H1 (cell line): ENCODE results near the gene ARL2BP. TPM values are rescaled to one million over a fixed set of nuclear protein-coding genes. Genes with fewer than 3 reads are reported as not detected.

ENCODE experiments used
- ATF2 ChIP-seq: IDR thresholded peaks from 2 replicates; pipeline ENCODE4 v1.6.1; 2012; ENCODE audit warnings: low read length, inconsistent platforms
- PHF8 ChIP-seq: fragments of 200-600 bp; sonication (generic); conservative IDR thresholded peaks from 2 replicates; pipeline ENCODE4 v1.7.1; 2012; ENCODE audit warnings: low read depth, mild to moderate bottlenecking, inconsistent platforms, low read length, moderate library complexity
- USF2 ChIP-seq: IDR thresholded peaks from 2 replicates; pipeline ENCODE4 v1.6.1; 2011; ENCODE audit warnings: low read length, improper control_type of control experiment
- polyA plus RNA-seq, 7 experiments: library from polyadenylated mRNA; depleted of rRNA in 3 of 7; stranded (reverse) in 5 of 7; unstranded in 2 of 7; fragments of >200 nt in 5 of 7; fragments of 200-250 nt in 2 of 7; gene quantifications; 1 replicate in 5 of 7; 2 replicates in 1 of 7; 4 replicates in 1 of 7; pipeline versions ENCODE4 v1.2.1 to v1.2.3, GENCODE V29; 2011 to 2013; ENCODE audit warnings: missing spikeins in 2 of 7, mixed read lengths in 2 of 7
- total RNA-seq: library from RNA; stranded (reverse); fragmentation: NEBNext Ultra II Directional; extraction: Animal tissue kit (Norgen Biotek cat#: 25700); gene quantifications from 2 replicates; pipeline ENCODE4 v1.2.1, GENCODE V29; 2021

ARL2BP gene
- total and polyA plus RNA-seq, 2 of the 8 experiments (the other 6 are each of a cell fraction or from before 2014, with no cell fraction given): 13.6 to 18.3 TPM

GRCh38 chr16:57273359-57273758 lies 28.3 kb downstream of the ARL2BP start (continued):
- TF ChIP-seq ATF2 (no peak), PHF8 (no peak), USF2 (no peak)
